Activated T-cell treated with anti-CD3 and anti-CD28 coated beads, Interleukin-2, amount 50 U/mL, for 72 hours (primary cell): ENCODE results near the gene AHRR. TPM values are rescaled to one million over a fixed set of nuclear protein-coding genes. Genes with fewer than 3 reads are reported as not detected.
"Not testable (repeated sequence)": the region's sequence is repeated elsewhere in the genome, so short reads cannot be mapped to it uniquely, and the experiment has no call there.

Experiments
- ATAC-seq, 2 donors: fragments of 150-1000 bp; cut with Tn5 transposase; replicated peaks in 1 of 2; 2 replicates each; pipeline ENCODE4 v1.10.0; 2021; ENCODE audit warnings: moderate library complexity in 2 of 2, mild to moderate bottlenecking in 1 of 2
- DNase-seq, 2 donors: peaks; one replicate each; pipeline ENCODE4 v3.0.0; 2021 to 2022; ENCODE audit warnings: mixed read lengths in 1 of 2
- H3K27ac Mint-ChIP-seq: one replicate; pipeline ENCODE4 v1.8.0; 2022; ENCODE audit warnings: mild to moderate bottlenecking, moderate library complexity, mixed read lengths
- H3K27me3 Mint-ChIP-seq: one replicate; pipeline ENCODE4 v1.8.0; 2022; ENCODE audit warnings: low read depth, mixed read lengths
- H3K36me3 Mint-ChIP-seq, 2 donors: one replicate each; pipeline ENCODE4 v1.8.0; 2022; ENCODE audit warnings: mixed read lengths in 2 of 2, mild to moderate bottlenecking in 1 of 2; ENCODE audit not compliant: insufficient read depth in 2 of 2
- H3K4me1 Mint-ChIP-seq: one replicate; pipeline ENCODE4 v1.8.0; 2022; ENCODE audit warnings: low read depth, mixed read lengths
- H3K4me3 Mint-ChIP-seq, 2 donors: one replicate each; pipeline ENCODE4 v1.8.0; 2022; ENCODE audit warnings: mild to moderate bottlenecking in 2 of 2, mixed read lengths in 2 of 2, moderate library complexity in 2 of 2
- H3K9me3 Mint-ChIP-seq, 2 donors: one replicate each; pipeline ENCODE4 v1.8.0; 2022; ENCODE audit warnings: mixed read lengths in 2 of 2
- total RNA-seq, 2 donors: library from RNA; stranded (reverse); gene quantifications; one replicate each; pipeline ENCODE4 v1.2.3, GENCODE V29; 2022

Gene AHRR
- total RNA-seq, 2 donors from 2014 or later = 56.0 to 82.2 TPM

- Mint-ChIP-seq H3K36me3 (peaks cover 1 to 3% of the 10 kb centered on the region in 2 donors), H3K9me3 (no peaks in the 10 kb centered on the region)
- no peak for ATAC-seq
Measured at GRCh38 chr5:308672-309271, 12.7 kb upstream of the AHRR start.

GRCh38 chr5:309831-310230 is 11.7 kb upstream of the AHRR start:
- not testable (repeated sequence) for H3K27ac Mint-ChIP-seq, H3K9me3 Mint-ChIP-seq, H3K27me3 Mint-ChIP-seq, ATAC-seq, H3K4me1 Mint-ChIP-seq, H3K36me3 Mint-ChIP-seq, H3K4me3 Mint-ChIP-seq, DNase-seq

More at GRCh38 chr5:308672-309271, 12.7 kb upstream of the AHRR start:
- Mint-ChIP-seq H3K27me3 (no peaks in the 10 kb centered on the region), H3K4me1 (no peaks in the 10 kb centered on the region), H3K4me3 (no peak overlapping the region), H3K27ac (no peak overlapping the region)
- no peak for DNase-seq

- no peaks in the 10 kb centered on the region for H3K27me3 Mint-ChIP-seq
- H3K4me3 Mint-ChIP-seq = no peak overlapping the region
- ATAC-seq (no peak), DNase-seq (no peak)
- H3K4me1 Mint-ChIP-seq = no peaks in the 10 kb centered on the region
- H3K9me3 Mint-ChIP-seq = no peaks in the 10 kb centered on the region
- no peak overlapping the region for H3K27ac Mint-ChIP-seq
- H3K36me3 Mint-ChIP-seq = peaks cover 1 to 3% of the 10 kb centered on the region in 2 donors
Measured at GRCh38 chr5:310516-310915, 11.0 kb upstream of the AHRR start.

- no peaks in the 10 kb centered on the region for H3K9me3 Mint-ChIP-seq
- DNase-seq (no peak), ATAC-seq (no peak)
- H3K27me3 Mint-ChIP-seq = no peaks in the 10 kb centered on the region
- H3K27ac Mint-ChIP-seq = no peak overlapping the region
- H3K36me3 Mint-ChIP-seq = peaks cover 1 to 3% of the 10 kb centered on the region in 2 donors
- H3K4me1 Mint-ChIP-seq = no peaks in the 10 kb centered on the region
- no peak overlapping the region for H3K4me3 Mint-ChIP-seq
Measured at GRCh38 chr5:310941-311434, 10.5 kb upstream of the AHRR start.

GRCh38 chr5:311963-312362 is 9.6 kb upstream of the AHRR start:
- Mint-ChIP-seq H3K36me3 (peaks cover 1 to 4% of the 10 kb centered on the region in 2 donors), H3K9me3 (no peaks in the 10 kb centered on the region), H3K4me1 (no peaks in the 10 kb centered on the region), H3K4me3 (no peak overlapping the region), H3K27me3 (no peaks in the 10 kb centered on the region), H3K27ac (no peak overlapping the region)
- no peak for DNase-seq
- ATAC-seq = no peak

- Mint-ChIP-seq H3K27ac (no peak overlapping the region), H3K9me3 (no peaks in the 10 kb centered on the region), H3K36me3 (peaks cover 0 to 4% of the 10 kb centered on the region in 2 donors), H3K4me1 (no peaks in the 10 kb centered on the region), H3K27me3 (no peaks in the 10 kb centered on the region), H3K4me3 (no peak overlapping the region)
- DNase-seq (no peak), ATAC-seq (no peak)
Measured at GRCh38 chr5:312845-313244, 8.7 kb upstream of the AHRR start.

- Mint-ChIP-seq H3K27ac (no peak overlapping the region), H3K36me3 (peaks cover 0 to 4% of the 10 kb centered on the region in 2 donors), H3K4me3 (no peak overlapping the region), H3K27me3 (no peaks in the 10 kb centered on the region), H3K9me3 (no peaks in the 10 kb centered on the region), H3K4me1 (no peaks in the 10 kb centered on the region)
- no peak for ATAC-seq
- DNase-seq = no peak
Measured at GRCh38 chr5:313265-313664, 8.2 kb upstream of the AHRR start.

- Mint-ChIP-seq H3K4me3 (no peak overlapping the region), H3K27me3 (no peaks in the 10 kb centered on the region), H3K4me1 (no peaks in the 10 kb centered on the region), H3K9me3 (no peaks in the 10 kb centered on the region), H3K27ac (no peak overlapping the region), H3K36me3 (peaks cover 0 to 3% of the 10 kb centered on the region in 2 donors)
- DNase-seq (no peak), ATAC-seq (no peak)
Measured at GRCh38 chr5:313806-314376, 7.6 kb upstream of the AHRR start.

GRCh38 chr5:314676-315487 is 6.6 kb upstream of the AHRR start:
- Mint-ChIP-seq H3K9me3 (no peaks in the 10 kb centered on the region), H3K4me1 (no peaks in the 10 kb centered on the region), H3K27ac (no peak overlapping the region), H3K27me3 (peaks cover 6% of the 10 kb centered on the region), H3K36me3 (peaks cover 0 to 3% of the 10 kb centered on the region in 2 donors), H3K4me3 (no peak overlapping the region)
- ATAC-seq (no peak), DNase-seq (no peak)

GRCh38 chr5:315488-316209 is 5.9 kb upstream of the AHRR start:
- ATAC-seq (no peak), DNase-seq (no peak)
- Mint-ChIP-seq H3K27me3 (peaks cover 10% of the 10 kb centered on the region), H3K9me3 (no peaks in the 10 kb centered on the region), H3K4me1 (peaks cover 6% of the 10 kb centered on the region), H3K4me3 (no peak overlapping the region), H3K36me3 (peaks cover 0 to 3% of the 10 kb centered on the region in 2 donors), H3K27ac (no peak overlapping the region)

- H3K4me1 Mint-ChIP-seq = peaks cover 7% of the 10 kb centered on the region
- no peak overlapping the region for H3K4me3 Mint-ChIP-seq
- DNase-seq (no peak), ATAC-seq (no peak)
- H3K36me3 Mint-ChIP-seq = peaks cover 0 to 3% of the 10 kb centered on the region in 2 donors
- no peak overlapping the region for H3K27ac Mint-ChIP-seq
- no peaks in the 10 kb centered on the region for H3K9me3 Mint-ChIP-seq
- H3K27me3 Mint-ChIP-seq = peaks cover 11% of the 10 kb centered on the region
Measured at GRCh38 chr5:316210-317085, 5.1 kb upstream of the AHRR start.

- peaks cover 0 to 1% of the 10 kb centered on the region in 2 donors for H3K36me3 Mint-ChIP-seq
- peak overlapping the region in 1 of 2 donors; percentile 39 for H3K4me3 Mint-ChIP-seq
- DNase-seq (peak; percentile 71 to 78), ATAC-seq (peak; percentile 67 to 71)
- H3K27me3 Mint-ChIP-seq = peaks cover 11% of the 10 kb centered on the region
- H3K4me1 Mint-ChIP-seq = peaks cover 7% of the 10 kb centered on the region
- H3K27ac Mint-ChIP-seq = no peak overlapping the region
- no peaks in the 10 kb centered on the region for H3K9me3 Mint-ChIP-seq
Measured at GRCh38 chr5:317086-317811, 4.3 kb upstream of the AHRR start.
